Astrocyte of the hippocampus (primary cell): ENCODE data around the gene DAZL.
A peak's percentile ranks its signal among the peaks of the same experiment; 100 is the strongest.
"Not testable (repeated sequence)": the region's sequence is repeated elsewhere in the genome, so short reads cannot be mapped to it uniquely, and the experiment has no call there.

ENCODE experiments used
- DNase-seq: peaks from one replicate; pipeline ENCODE4 v3.0.0; 2011; ENCODE audit warnings: low read depth, low spot score

The DAZL gene, protein sequence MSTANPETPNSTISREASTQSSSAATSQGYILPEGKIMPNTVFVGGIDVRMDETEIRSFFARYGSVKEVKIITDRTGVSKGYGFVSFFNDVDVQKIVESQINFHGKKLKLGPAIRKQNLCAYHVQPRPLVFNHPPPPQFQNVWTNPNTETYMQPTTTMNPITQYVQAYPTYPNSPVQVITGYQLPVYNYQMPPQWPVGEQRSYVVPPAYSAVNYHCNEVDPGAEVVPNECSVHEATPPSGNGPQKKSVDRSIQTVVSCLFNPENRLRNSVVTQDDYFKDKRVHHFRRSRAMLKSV

DNA sequence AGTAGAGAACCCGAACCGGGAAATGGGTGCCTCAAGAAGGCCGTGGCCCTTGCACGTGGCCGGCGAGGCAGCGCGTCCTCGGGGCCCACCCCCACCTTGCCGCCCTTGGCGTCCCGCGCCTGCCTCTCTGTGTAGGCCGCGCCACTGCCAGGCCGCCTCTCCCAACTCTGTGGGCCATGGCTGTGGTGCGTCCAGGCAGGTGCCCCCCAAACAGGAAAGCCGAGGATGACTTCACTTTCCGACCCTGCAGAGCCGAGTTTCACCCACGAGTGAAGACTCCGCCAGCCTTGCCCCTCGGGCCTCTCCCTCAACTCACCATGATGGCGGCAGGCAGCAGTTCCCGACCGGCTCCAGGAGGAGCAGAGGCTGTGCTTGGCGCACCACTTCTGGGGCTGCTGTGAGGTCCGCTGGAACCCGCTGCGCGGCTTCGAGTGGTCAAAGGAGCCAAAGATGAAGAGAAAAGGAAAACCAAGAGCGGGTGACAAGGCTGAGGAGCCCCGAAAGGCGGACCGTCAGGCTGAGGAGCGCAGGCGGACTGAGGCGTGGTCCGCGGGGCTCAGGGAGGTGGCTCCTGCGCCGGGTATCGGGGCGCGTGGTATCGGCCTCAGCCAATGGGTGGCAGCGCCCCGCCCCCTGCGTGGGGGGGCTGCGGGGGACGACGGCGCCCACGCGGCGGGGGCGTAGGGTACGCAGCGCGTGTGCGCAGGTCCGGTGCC lies at the start of gene DAZL:
Gene DAZL (minus strand): TSS at position 537 of the 716 bp plus-strand sequence. CDS start 218 bp downstream, at position 319.
- no peak for DNase-seq

DNA sequence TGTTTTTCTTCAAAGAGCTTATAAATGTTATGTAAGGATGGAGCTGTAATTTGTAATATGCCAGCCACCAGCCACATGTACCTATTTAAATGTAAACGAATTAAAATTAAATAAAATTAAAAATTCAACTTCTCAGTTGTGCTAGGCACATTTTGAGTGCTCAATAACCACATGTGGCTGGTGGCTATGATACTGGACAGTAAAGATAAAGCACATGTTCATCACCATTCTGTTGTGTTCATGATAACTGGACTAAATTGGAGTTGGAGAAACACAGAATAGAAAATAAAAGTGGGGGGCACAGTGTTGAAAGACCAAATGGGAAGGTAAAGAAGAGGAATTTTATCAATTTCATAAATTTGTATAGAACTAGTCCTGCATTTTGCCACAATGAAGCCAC lies 49.8 kb upstream of the DAZL start:
- no peak for DNase-seq

DNA sequence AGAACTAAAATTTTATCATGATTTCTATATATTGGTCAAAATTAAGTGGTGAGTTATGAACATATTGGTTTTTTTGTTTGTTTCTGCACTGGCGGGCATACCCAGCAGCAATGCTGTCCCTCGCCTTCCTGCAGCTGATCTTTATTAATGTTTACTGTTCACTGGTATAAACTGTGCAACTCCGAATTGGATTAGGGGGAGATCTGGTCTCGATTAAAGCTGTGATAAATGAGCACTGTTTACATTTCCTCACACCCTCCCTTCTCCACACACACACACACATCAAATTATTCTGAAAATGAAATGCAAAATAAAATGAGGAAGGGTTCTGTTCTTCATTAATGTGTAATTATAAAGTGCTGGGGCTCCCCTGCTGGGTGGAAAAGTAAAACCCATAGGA lies 48.5 kb upstream of the DAZL start:
- DNase-seq, result no peak

DNA sequence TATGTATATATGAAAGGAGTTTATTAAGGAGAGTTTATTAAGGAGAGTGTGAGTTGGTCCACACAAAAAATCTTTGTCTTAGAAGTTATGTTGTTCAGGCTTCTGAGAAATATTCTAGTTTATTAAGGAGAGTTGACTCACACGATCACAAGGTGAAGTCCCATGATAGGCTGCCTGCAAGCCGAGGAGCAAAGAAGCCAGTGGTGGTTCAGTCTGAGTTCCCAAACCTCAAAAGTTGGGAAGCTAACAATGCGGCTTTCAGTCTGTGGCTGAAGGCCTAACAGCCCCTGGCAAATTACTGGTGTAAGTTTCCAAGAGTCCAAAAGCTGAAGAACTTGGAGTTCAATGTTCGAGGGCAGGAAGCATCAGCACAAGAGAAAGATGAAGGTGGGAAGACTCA lies 42.4 kb upstream of the DAZL start:
- no peak for DNase-seq

DNA sequence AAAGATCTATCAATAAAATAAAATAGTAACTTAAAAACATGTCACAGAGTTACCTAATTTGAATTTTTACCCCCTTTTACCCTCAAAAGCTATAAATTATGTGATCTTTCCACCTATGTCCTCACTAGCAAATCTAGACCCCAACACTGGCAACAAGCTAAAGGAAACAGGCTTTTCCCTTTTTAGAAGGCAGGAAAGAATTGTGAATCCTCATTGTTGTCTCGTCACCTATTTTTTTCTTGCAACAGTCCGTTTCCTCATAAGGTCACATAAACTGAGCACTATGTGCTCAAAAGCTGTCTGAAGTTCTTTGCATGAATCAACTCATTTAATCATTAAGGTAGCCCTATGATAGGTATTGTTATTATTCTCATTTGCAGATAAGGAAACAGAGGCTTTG lies 34.6 kb upstream of the DAZL start:
- DNase-seq, result no peak

DNA sequence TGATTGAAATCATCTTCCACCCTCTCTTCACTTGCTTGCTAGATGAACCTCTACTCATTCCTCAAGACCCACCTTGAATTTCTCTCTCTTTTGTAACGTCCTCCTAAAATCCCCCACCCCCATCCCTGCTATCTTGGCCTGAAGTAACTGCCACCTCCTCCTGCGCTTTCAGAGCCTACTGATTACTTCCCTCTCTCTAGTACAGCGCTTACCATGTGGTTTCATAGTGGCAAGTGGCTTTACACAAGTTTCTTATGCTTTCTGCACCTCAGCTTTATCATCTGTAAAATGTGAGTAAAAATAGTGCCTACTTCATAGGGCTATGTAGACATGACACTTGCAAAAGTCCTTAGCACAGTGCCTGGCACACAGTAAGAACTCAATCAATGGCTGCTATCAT lies 28.7 kb upstream of the DAZL start:
- no peak for DNase-seq

DNA sequence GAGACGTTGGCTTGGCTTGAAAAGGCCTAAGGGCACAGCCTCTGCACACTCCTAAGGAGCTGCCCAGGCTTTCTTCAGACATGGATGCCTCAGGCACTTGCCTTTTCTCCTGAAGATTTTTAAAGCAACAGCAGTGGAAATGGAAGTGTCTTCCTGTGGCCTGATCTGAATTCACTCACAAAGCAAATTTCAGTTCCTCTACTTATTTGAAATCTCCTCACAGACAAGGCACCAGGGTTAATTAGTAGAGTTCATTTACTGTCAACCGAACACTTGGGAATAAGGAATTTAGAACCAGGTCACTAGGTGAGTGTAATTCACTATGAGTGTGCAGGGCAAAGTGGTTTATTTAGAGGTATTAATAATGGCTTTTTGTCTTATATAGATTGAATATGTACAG lies 27.2 kb upstream of the DAZL start:
- DNase-seq, result no peak

DNA sequence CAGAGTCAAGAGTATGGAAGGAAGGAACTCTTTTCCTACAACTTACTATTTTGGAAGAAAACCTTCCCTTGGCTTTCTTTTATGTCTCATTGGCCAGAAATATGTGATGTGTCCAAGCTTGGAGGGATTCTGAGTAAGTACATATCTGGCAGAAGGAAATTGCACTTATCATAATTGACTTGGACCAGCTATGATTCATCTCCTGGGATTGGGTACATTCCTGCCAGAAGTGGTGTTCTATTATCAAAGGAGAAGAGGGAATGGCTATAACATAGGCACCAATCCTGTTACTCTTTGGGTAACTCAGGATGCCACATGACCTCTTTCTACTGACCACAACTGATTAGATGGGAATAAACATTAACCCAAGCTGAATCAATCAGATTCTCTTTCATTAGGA lies 13.5 kb upstream of the DAZL start:
- peak; percentile 44 for DNase-seq

DNA sequence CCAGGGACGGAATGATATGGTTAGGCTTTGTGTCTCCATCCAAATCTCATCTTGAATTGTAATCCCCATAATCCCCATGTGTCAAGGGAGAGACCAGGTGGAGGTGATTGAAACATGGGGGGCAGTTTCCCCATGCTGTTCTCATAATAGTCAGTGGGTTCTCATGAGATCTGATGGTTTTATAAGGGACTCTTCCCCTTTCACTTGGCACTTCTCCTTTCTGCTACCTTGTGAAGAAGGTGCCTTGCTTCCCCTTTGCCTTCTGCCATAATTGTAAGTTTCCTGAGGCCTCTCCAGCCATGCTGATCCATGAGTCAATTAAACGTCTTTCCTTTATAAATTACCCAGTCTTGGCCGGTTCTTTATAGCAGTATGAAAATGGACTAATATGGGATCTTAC lies 11.9 kb upstream of the DAZL start:
- DNase-seq, result not testable (repeated sequence)

DNA sequence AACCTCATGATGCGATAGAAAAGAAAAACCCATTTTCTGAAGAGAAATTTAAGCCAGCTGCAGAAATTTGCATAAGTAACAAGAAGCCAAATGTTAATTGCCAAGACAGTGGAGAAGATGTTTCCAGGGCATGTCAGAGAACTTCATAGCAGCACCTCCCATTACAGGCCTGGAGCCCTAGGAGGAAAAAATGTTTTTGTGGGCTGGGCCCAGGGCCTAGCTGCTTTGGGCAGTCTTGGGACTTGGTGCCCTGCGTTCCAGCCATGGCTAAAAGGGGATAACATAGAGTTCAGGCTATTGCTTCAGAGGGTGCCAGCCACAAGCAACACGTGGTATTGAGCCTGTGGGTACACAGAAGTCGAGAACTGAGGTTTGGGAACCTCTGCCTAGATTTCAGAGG lies 10.9 kb upstream of the DAZL start:
- DNase-seq, result no peak

DNA sequence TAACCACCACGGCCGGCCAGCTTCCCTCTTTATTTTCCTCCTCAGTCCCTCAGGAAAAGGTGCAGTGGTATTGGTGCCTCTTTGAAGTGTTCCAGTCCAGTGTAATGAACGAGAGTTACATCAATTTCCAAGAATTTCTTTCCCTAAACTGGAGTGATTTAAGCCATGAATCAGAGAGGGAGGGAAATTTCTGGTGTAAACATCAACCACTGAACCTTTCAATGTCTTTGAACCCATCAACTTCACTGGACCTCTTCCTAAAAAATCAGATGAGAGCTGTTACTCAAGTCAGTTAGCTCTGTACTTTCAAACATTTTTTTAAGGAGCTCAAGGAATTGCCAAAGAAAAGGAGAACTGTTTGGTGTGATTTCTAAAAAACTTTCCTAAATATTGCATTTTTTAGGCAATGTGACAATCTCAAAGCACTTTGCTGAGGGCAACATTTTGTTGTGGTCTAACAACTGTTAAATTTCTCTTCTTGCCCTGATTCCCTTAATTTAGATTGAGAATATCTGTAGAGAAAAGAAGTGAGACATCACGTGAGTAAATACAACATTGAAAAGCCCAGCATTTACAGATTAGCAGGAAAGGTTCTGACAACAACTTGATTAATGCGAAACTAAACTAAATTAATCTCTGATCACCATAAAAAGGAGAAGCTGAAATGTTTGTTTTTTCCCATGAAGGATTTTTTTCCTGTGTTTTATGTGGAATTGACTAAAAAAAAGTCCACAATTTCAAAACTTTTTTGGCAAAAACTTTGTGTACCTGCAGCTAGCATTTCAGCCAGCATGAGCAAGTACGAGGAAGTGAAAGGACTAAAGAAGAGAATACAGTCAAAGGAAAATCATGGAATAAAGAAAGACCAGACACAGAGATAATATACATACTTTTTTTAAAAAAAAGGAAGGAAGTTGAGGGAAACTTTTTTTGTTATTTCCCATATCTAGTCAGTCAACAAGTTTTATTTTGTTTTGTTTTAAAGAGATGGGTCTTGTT lies 9.1 kb upstream of the DAZL start:
- DNase-seq, result peak; percentile 17

DNA sequence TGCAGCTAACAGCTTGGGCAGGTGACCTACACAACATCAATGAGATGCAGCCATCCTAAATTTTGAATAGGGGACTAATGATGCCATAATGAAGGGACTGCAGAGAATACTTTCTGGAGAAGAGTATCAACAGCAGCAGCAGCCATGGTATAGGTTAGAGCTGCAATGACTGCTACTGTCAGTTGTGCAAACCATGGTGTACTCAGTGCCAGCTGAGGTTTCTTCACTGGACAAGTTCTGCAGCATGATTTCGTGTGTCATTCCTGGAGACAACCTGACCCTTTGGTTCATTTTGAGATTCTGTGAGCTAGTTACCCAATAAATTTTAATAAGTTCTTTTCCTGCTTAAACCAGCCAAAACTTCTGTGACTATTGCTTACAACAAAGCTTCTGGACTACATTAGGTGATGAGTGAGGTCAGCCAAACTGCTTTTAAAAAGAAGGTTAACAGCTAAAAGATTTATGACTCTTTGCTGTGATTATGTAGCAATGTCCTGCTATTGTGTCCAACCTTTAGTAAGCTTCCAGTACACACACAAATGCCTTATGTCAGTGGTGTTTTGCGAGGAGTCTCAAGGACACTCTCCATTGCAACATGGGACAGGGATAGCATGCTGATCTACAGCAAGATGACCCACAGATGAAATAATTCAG lies 4.8 kb upstream of the DAZL start:
- no peak for DNase-seq

DNA sequence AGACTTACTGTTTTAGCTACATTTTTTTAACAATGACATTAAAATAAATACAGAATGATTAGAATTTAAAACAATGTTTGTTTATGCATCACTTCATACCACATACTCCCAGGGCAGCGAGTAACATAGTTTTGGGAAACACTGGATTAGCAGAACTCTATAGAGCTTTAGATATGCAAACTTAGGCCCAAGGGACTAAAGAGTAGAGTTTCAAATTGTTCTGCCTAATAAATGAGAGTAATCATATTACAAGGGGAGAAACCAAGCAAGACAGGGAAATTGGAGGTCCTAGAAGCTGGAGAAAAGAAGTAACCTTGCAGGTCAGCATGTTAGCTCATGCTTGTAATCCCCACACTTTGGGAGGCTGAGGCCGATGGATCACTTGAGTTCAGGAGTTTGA lies 3.6 kb upstream of the DAZL start:
- no peak for DNase-seq

DNA sequence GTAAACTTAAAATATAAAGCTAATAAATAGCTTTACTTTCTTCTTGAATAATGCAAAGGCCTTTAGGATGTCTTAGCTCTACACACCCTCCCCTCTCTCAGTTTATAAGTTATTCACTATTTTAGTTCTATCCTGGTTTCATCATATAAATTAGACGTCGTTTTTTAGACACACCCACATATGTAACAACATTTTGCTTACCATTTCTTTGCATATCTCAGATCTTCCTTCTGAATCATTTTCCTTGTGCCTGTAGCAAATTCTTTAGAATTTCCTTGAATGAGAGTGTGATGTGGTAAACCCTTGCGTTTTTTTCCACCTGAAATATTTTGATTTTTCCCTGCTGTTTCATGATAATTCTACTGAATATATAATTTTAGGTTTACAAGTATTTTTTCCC lies 2.5 kb upstream of the DAZL start:
- no peak for DNase-seq

DNA sequence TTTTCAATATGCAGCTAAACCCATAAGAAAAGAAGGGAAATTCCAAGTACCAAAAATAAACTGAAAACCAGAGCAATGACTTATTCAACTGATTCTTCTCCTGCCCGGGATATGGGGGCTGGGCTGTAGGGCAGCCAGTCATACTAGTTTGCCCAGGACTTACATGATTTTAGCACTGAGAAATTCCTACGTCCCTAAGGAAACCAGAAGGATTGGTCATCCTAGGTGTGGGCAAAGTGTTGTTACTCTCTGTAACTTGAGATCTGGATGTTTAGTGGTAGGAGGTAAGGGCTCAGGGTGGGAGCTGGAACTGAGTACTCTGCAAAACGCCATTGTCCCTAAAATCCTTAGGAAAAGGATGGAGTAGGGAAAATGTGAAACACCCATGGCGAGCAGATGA lies 1.2 kb upstream of the DAZL start:
- DNase-seq, result peak; percentile 42

DNA sequence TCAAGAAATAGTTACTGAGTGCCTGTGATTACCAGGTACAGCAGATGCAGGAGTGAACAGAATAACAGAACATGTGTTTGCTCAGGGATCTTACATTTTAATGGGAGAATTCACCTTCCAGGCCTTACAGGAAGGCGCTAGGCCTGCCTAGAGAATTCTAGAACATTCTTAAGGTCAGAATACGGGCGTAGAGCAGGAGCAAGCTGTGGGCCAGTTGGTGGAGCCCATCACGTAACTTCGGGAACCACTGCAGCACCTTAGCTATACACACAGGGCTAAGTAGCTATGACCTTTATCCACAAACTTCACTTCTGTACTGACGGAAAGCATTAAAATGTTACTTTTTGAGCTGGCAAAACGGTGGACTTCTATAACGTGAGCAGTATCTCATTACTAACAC lies 743 bp upstream of the DAZL start:
- DNase-seq, result no peak

DNA sequence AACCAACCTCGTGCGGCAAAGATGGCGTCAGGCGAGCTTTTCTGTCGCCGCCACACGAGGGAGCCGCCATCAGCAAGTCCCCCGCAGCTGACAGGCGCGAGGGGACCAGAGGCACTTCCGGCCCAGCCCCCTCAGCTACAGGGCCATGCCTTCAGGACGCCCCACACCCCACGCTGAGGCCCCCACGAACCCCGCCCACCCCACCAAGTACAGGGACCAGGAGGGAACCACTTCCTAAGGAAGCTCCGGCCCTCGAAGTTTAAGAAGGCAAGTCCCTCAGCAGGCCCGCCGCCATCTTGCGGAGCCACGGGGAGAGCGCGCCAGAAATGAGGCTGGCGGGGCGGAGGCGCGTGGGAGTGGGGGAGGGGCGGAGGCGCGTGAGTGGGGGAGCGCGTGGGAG lies 790 bp downstream of the DAZL start:
- no peak for DNase-seq

DNA sequence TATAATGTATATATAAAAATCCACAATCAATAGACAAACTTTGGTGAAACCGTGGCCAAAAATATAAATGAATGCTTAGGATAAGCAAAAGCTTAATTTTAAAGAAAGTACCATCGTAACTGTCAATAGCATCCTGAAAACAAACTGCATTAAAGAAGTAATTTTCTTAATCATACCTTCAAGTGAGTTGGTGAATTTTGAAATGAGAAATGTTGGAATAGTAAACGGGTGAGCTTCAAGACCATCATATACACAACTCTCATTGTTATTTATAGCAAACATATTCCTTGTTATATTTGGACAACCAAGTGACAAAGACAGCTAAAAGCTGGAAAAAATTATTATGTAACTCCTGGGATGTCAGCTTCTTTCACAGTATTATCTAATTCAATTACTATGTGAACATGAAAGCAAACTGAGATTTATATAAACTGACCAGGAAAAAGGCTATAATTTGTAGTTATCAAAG lies 3.7 kb downstream of the DAZL start:
- no peak for DNase-seq

DNA sequence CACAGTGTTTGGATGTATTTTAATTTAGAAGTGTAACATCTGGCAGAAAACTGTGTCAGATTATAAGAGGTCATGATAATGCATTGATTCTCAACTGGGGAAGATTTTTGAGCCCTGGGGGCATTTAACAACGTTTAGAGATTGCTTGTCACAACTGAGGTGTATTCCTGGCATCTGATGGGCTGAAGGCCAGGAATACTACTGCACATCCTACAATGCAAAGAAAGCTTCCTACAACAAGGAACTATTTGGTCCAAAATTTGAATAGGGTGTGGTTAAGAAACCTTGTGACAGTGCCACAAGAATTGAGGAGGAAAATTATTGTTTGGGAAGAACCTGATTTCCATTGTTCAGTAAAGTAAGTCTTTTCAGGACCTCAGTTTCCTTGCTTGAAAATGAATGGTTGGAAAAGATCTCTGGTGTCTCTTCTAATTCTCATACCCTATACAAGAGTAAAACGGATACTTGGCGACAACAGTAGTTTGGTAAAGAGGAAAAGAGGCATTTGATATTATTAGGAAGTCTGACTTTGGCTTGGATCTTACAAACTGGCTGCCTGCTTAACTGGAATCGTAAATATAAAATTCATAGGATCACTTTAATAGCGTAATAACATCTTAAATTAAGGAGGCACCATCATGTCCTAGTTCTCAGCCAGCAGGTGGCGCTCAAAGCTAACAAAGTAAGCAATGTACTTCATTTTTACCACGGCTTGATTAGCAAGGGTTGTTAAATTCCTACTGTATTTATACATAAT lies 4.3 kb downstream of the DAZL start:
- DNase-seq, result peak; percentile 86

DNA sequence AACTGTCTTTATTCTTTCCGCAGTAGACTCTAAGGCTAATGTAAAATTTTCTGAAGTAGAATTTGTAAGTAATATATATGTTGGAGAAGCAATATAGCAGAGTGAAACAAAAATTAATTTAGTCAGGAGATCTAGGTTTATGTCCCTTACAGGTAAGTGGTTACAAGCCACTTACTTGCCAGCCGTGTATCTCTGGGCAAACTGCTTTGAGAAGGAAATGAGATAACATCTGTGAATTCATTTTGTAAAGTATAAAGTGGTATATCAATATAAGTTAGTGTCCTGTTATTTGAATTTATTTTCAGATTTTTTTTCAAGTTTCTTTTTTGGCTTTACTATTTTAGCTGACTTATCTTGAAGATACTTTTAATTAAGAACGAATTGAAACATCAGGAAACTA lies 5.5 kb downstream of the DAZL start:
- DNase-seq, result no peak
